Upper lobe of left lung (tissue), 4 donors: ENCODE results near the gene PPP2R3B.

Experiments used
- EP300 ChIP-seq, 4 donors: sonication (generic); formaldehyde crosslinking; IDR thresholded peaks; one replicate each; pipeline ENCODE4 v1.5.1; 2017; ENCODE audit warnings: antibody characterized with exemption in 4 of 4, control low read depth in 2 of 4
- POLR2A ChIP-seq, 4 donors: fragments of 450-650 bp; IDR thresholded peaks; one replicate each; pipeline ENCODE4 v1.5.1; 2016 to 2017; ENCODE audit warnings: antibody characterized with exemption in 4 of 4, mild to moderate bottlenecking in 2 of 4
- POLR2AphosphoS5 ChIP-seq, 2 donors: sonication (generic); formaldehyde crosslinking; IDR thresholded peaks; one replicate each; pipeline ENCODE4 v1.5.1; 2017; ENCODE audit warnings: antibody characterized with exemption in 2 of 2
- TF ChIP-seq, protein P1 (sequence below), 6 experiments: fragments of 450-650 bp in 4 of 6; fragments of 200-600 bp in 2 of 6; sonication (generic) in 2 of 6; IDR thresholded peaks; one replicate each; pipeline ENCODE4 v1.5.1; 2016 to 2019; ENCODE audit warnings: antibody characterized with exemption in 6 of 6

DNA sequence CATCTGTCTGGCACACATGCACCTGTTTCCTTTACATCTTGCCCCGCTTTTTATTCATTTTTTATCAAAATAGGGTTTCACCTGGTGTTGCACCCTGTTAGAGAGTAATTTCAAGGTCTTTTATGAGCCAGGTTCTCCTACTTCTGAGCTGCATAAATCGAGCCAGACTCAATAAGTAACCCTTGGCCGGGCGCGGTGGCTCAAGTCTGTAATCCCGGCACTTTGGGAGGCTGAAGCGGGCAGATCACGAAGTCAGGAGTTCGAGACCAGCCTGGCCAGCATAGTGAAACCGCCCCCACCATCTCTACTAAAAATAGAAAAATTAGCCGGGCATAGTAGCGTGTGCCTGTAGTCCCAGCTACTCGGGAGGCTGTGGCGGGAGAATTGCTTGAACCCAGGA lies 1.0 kb upstream of the PPP2R3B start:
- TF ChIP-seq POLR2A (IDR thresholded peaks at IDR 0.05) (no peak), EP300 (IDR thresholded peaks at IDR 0.05) (no peak), POLR2AphosphoS5 (IDR thresholded peaks at IDR 0.05) (no peak)
- TF ChIP-seq, protein P1, sequence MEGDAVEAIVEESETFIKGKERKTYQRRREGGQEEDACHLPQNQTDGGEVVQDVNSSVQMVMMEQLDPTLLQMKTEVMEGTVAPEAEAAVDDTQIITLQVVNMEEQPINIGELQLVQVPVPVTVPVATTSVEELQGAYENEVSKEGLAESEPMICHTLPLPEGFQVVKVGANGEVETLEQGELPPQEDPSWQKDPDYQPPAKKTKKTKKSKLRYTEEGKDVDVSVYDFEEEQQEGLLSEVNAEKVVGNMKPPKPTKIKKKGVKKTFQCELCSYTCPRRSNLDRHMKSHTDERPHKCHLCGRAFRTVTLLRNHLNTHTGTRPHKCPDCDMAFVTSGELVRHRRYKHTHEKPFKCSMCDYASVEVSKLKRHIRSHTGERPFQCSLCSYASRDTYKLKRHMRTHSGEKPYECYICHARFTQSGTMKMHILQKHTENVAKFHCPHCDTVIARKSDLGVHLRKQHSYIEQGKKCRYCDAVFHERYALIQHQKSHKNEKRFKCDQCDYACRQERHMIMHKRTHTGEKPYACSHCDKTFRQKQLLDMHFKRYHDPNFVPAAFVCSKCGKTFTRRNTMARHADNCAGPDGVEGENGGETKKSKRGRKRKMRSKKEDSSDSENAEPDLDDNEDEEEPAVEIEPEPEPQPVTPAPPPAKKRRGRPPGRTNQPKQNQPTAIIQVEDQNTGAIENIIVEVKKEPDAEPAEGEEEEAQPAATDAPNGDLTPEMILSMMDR (IDR thresholded peaks at IDR 0.05) = no peak
